Keratinocyte (primary cell): Measurements from ENCODE around the gene GCNT4. TPM values are rescaled to one million over a fixed set of nuclear protein-coding genes. Genes with fewer than 3 reads are reported as not detected.

Source experiments
- DNase-seq: peaks from one replicate; pipeline ENCODE4 v3.0.0-alpha.2; 2011; ENCODE audit warnings: low read depth, missing footprints, low spot score
- FAIRE-seq: peaks from 2 replicates; lab custom pipeline; 2011; peaks lifted over from hg19 to GRCh38; lab: Jason Lieb, UNC
- H2AFZ ChIP-seq: 2 replicates; pipeline ENCODE4 v1.6.0; 2012; ENCODE audit warnings: low read length, control low read depth, inconsistent platforms; ENCODE audit not compliant: control insufficient read depth
- H3K27ac ChIP-seq: 2 replicates; pipeline ENCODE4 v1.5.1; 2011; ENCODE audit warnings: low read length; ENCODE audit not compliant: control insufficient read depth, insufficient read depth
- H3K27me3 ChIP-seq: 3 replicates; pipeline ENCODE4 v1.6.0; 2011; ENCODE audit warnings: low read length; ENCODE audit not compliant: control insufficient read depth, insufficient read depth; ENCODE audit errors: extremely low read depth
- H3K36me3 ChIP-seq, 2 experiments: 2 replicates in 1 of 2; 3 replicates in 1 of 2; pipeline ENCODE4 v1.5.1; 2011; ENCODE audit warnings: low read length in 2 of 2, mild to moderate bottlenecking in 1 of 2; ENCODE audit not compliant: control insufficient read depth in 2 of 2, insufficient read depth in 2 of 2; ENCODE audit errors: extremely low read depth in 1 of 2
- H3K4me1 ChIP-seq: 3 replicates; pipeline ENCODE4 v1.5.1; 2011; ENCODE audit warnings: low read length; ENCODE audit not compliant: control insufficient read depth, insufficient read depth; ENCODE audit errors: extremely low read depth
- H3K4me2 ChIP-seq: 3 replicates; pipeline ENCODE4 v1.6.0; 2011; ENCODE audit warnings: low read depth, low read length; ENCODE audit not compliant: control insufficient read depth, insufficient read depth; ENCODE audit errors: extremely low read depth
- H3K4me3 ChIP-seq, 3 experiments: fragments of 200-600 bp in 1 of 3; sonication (generic) in 1 of 3; 2 replicates in 2 of 3; 3 replicates in 1 of 3; pipeline ENCODE4 v1.5.1; 2011 to 2016; ENCODE audit warnings: low read length in 3 of 3, mild to moderate bottlenecking in 3 of 3, control low read depth in 2 of 3, inconsistent platforms in 1 of 3, low read depth in 1 of 3, mixed read lengths in 1 of 3, mixed run types in 1 of 3, moderate library complexity in 1 of 3; ENCODE audit not compliant: control insufficient read depth in 2 of 3, insufficient read depth in 2 of 3; ENCODE audit errors: extremely low read depth in 1 of 3
- H3K79me2 ChIP-seq: 2 replicates; pipeline ENCODE4 v1.6.0; 2012; ENCODE audit warnings: low read length; ENCODE audit not compliant: control insufficient read depth, insufficient read depth
- H3K9ac ChIP-seq: 3 replicates; pipeline ENCODE4 v1.6.0; 2011; ENCODE audit warnings: low read length; ENCODE audit not compliant: control insufficient read depth, insufficient read depth; ENCODE audit errors: extremely low read depth
- H3K9me1 ChIP-seq: 3 replicates; pipeline ENCODE4 v1.6.0; 2011; ENCODE audit warnings: low read length; ENCODE audit not compliant: control insufficient read depth, insufficient read depth; ENCODE audit errors: extremely low read depth
- H3K9me3 ChIP-seq: 2 replicates; pipeline ENCODE4 v1.5.1; 2012; ENCODE audit warnings: low read depth, low read length; ENCODE audit not compliant: control insufficient read depth
- H4K20me1 ChIP-seq: 3 replicates; pipeline ENCODE4 v1.6.0; 2011; ENCODE audit warnings: low read length; ENCODE audit not compliant: control insufficient read depth, insufficient read depth; ENCODE audit errors: extremely low read depth
- EZH2 ChIP-seq: IDR thresholded peaks from one replicate; pipeline ENCODE4 v1.6.1; 2012; ENCODE audit warnings: inconsistent platforms, mild to moderate bottlenecking, low read length, moderate library complexity
- dilution Hi-C: fragments of 300-500 bp; cut with MboI; formaldehyde crosslinking; loops from one replicate; pipeline ENCODE4 v1.7.0; 2020; ENCODE audit warnings: low sequenced_read_pairs; ENCODE audit not compliant: extremely low pct_ligation_motif_present
- polyA plus RNA-seq, 5 experiments: library from polyadenylated mRNA; depleted of rRNA in 3 of 5; stranded (reverse) in 3 of 5; stranded (forward) in 1 of 5; unstranded in 1 of 5; fragments of >200 nt; gene quantifications; 1 replicate in 1 of 5; 2 replicates in 3 of 5; 3 replicates in 1 of 5; pipeline versions ENCODE4 v1.2.1 to v1.2.3, GENCODE V29; 2011 to 2012; ENCODE audit warnings: missing spikeins in 2 of 5, low read depth in 1 of 5, low replicate concordance in 1 of 5
- TF ChIP-seq, protein P1 (sequence below), 3 experiments: IDR thresholded peaks in 1 of 3; conservative IDR thresholded peaks in 1 of 3; optimal IDR thresholded peaks in 1 of 3; 2 replicates in 2 of 3; 3 replicates in 1 of 3; pipeline versions ENCODE3 to v1.5.1; 2011; ENCODE audit warnings: low read length in 3 of 3, mild to moderate bottlenecking in 3 of 3, moderate library complexity in 2 of 3, control low read depth in 1 of 3, inconsistent platforms in 1 of 3; ENCODE audit not compliant: insufficient read depth in 2 of 3; ENCODE audit errors: extremely low read depth in 1 of 3

The GCNT4 gene
- polyA plus RNA-seq, 1 donor (not counting 4 experiments of a cell fraction or from before 2014, with no cell fraction given), result 3.2 TPM

DNA sequence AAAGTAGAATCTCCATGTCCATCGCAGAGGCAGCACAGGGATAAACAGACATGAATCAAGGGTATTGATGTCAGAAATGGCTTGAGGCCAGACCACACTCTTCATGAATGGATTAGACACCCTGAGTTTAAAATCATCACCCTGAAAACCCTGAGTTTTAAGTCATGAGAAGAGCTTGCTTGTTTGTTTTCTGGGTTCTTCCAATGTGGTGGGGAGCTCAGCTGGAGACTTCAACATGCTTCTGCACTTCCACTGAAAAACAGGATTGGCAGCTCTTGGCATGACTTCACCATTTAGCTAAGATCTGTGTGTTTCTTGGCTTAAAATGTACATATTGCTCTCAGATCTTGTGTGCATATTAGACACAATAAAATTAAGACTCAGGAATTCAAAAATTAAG is 9.8 kb downstream of the GCNT4 start:
- Histone ChIP-seq H3K27me3 (no peaks in the 10 kb centered on the region), H3K9ac (no peak overlapping the region), H3K4me3 (no peak overlapping the region), H3K9me1 (no peaks in the 10 kb centered on the region), H3K4me2 (no peak overlapping the region), H3K36me3 (peaks cover 0 to 6% of the 10 kb centered on the region in 2 experiments), H4K20me1 (no peaks in the 10 kb centered on the region), H3K79me2 (no peaks in the 10 kb centered on the region), H3K4me1 (peaks cover 18% of the 10 kb centered on the region), H2AFZ (no peak overlapping the region), H3K27ac (no peak overlapping the region), H3K9me3 (no peaks in the 10 kb centered on the region)
- FAIRE-seq (no peak), DNase-seq (no peak)
- TF ChIP-seq, protein P1, sequence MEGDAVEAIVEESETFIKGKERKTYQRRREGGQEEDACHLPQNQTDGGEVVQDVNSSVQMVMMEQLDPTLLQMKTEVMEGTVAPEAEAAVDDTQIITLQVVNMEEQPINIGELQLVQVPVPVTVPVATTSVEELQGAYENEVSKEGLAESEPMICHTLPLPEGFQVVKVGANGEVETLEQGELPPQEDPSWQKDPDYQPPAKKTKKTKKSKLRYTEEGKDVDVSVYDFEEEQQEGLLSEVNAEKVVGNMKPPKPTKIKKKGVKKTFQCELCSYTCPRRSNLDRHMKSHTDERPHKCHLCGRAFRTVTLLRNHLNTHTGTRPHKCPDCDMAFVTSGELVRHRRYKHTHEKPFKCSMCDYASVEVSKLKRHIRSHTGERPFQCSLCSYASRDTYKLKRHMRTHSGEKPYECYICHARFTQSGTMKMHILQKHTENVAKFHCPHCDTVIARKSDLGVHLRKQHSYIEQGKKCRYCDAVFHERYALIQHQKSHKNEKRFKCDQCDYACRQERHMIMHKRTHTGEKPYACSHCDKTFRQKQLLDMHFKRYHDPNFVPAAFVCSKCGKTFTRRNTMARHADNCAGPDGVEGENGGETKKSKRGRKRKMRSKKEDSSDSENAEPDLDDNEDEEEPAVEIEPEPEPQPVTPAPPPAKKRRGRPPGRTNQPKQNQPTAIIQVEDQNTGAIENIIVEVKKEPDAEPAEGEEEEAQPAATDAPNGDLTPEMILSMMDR (optimal IDR thresholded peaks at IDR 0.05 in 1 of 3, IDR thresholded peaks at IDR 0.05 in 1 of 3, conservative IDR thresholded peaks at IDR 0.05 in 1 of 3; ENCODE audit: extremely low read depth in 1 of 3, insufficient read depth in 2 of 3, low read length in 3 of 3), result no peak
- no peak for TF ChIP-seq EZH2
- dilution Hi-C loops, result no loop called here

DNA sequence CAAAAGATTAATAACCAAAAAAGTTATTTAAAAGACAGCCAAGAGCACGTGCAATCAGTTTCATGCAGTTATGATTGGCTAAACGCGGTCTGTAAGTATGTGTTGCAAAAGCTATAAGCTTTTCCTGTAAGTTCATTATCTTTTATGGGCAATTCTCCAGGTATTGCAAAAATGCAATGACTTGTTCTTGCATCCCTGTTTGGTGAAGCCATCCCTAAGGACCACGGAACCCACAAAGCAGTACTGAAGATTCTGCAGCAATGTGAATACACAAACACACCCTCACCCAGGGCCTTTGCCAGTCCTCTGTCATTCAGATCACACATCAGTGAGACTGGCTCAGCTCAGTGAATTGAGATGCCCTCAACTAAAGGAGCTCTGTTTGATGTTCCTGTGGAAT is 11.4 kb downstream of the GCNT4 start:
- H3K79me2 ChIP-seq, result no peaks in the 10 kb centered on the region
- no peaks in the 10 kb centered on the region for H4K20me1 ChIP-seq
- H3K4me1 ChIP-seq, result peaks cover 20% of the 10 kb centered on the region
- no peaks in the 10 kb centered on the region for H3K27me3 ChIP-seq
- no peak for DNase-seq
- H3K4me2 ChIP-seq, result no peak overlapping the region
- H3K4me3 ChIP-seq, result no peak overlapping the region
- dilution Hi-C loops, result no loop called here
- H3K9ac ChIP-seq, result no peak overlapping the region
- FAIRE-seq, result peak; percentile 60
- TF ChIP-seq EZH2, result no peak
- TF ChIP-seq, protein P1 (optimal IDR thresholded peaks at IDR 0.05 in 1 of 3, IDR thresholded peaks at IDR 0.05 in 1 of 3, conservative IDR thresholded peaks at IDR 0.05 in 1 of 3; ENCODE audit: extremely low read depth in 1 of 3, insufficient read depth in 2 of 3, low read length in 3 of 3), result no peak
- no peak overlapping the region for H3K27ac ChIP-seq
- H3K9me3 ChIP-seq, result no peaks in the 10 kb centered on the region
- H3K9me1 ChIP-seq, result peaks cover 2% of the 10 kb centered on the region
- H2AFZ ChIP-seq, result no peak overlapping the region
- peaks cover 0 to 4% of the 10 kb centered on the region in 2 experiments for H3K36me3 ChIP-seq
